Prostate gland (tissue), 2 donors: ENCODE results near the gene CCNL2.

Experiments
- CTCF ChIP-seq, 4 experiments: fragments of 200-600 bp in 2 of 4; fragments of 450-650 bp in 2 of 4; sonication (generic) in 2 of 4; IDR thresholded peaks; 1 replicate in 3 of 4; 2 replicates in 1 of 4; pipeline ENCODE4 v1.5.1; 2016 to 2019; ENCODE audit warnings: antibody characterized with exemption in 4 of 4, mild to moderate bottlenecking in 2 of 4, moderate library complexity in 2 of 4
- POLR2A ChIP-seq: fragments of 450-650 bp; IDR thresholded peaks from one replicate; pipeline ENCODE4 v1.6.1; 2016; ENCODE audit warnings: antibody characterized with exemption, mild to moderate bottlenecking
- POLR2AphosphoS5 ChIP-seq: sonication (generic); formaldehyde crosslinking; IDR thresholded peaks from one replicate; pipeline ENCODE4 v1.6.1; 2017; ENCODE audit warnings: antibody characterized with exemption

GRCh38 chr1:1431845-1432273 is 32.7 kb upstream of the CCNL2 start:
- TF ChIP-seq CTCF (IDR thresholded peaks at IDR 0.05) (no peak), POLR2A (no peak), POLR2AphosphoS5 (no peak)
